A549 treated with DMSO at 1 μM for 4 hours (cell line): ENCODE measurements around the gene SIGLEC9. TPM values are rescaled to one million over a fixed set of nuclear protein-coding genes. Genes with fewer than 3 reads are reported as not detected.

ENCODE experiments used
- total RNA-seq: library from RNA; stranded (reverse); fragments of 200-300 nt; extraction: Qiagen RNA extraction; gene quantifications from 5 replicates; pipeline ENCODE4 v1.2.3, GENCODE V29; 2022; ENCODE audit warnings: low read depth

SIGLEC9 gene
- 0.07 to 0.18 TPM in 2 of 5 replicates, not detected in the others for total RNA-seq

GRCh38 chr19:51124729-51125128, at the start of gene SIGLEC9:
SIGLEC9 (plus strand) TSS chr19:51124906; CDS start chr19:51124975, 69 bp downstream.

GRCh38 chr19:51082611-51083010, 42.1 kb upstream of the SIGLEC9 start, which contains the start of gene KLK14:
KLK14 (minus strand) TSS chr19:51082887; CDS start chr19:51082614, 273 bp downstream.

GRCh38 chr19:51108066-51108804, 16.5 kb upstream of the SIGLEC9 start, which contains the start of gene CTU1:
CTU1 (minus strand) TSS chr19:51108409; CDS start chr19:51104569, 3,840 bp downstream.

GRCh38 chr19:51142119-51142518, 17.4 kb downstream of the SIGLEC9 start, which contains the start of gene SIGLEC7:
SIGLEC7 (plus strand) TSS chr19:51142301; CDS start chr19:51142370, 69 bp downstream.

Other genes with a start within 250 kb of the SIGLEC9 start
- 0.07 to 0.17 TPM (median 0.09 TPM) in 3 of 5 replicates, not detected in the others for gene KLK4, start 213.5 kb upstream of the SIGLEC9 start, total RNA-seq
- 0.08 TPM in 1 of 5 replicates, not detected in the others for gene KLK5, start 171.9 kb upstream of the SIGLEC9 start, total RNA-seq
- 0.19 to 0.51 TPM (median 0.29 TPM) in 5 replicates for gene KLK6, start 155.3 kb upstream of the SIGLEC9 start, total RNA-seq
- not detected in 5 replicates for gene KLK7, start 141.0 kb upstream of the SIGLEC9 start, total RNA-seq
- gene KLK8, start 123.3 kb upstream of the SIGLEC9 start, total RNA-seq = not detected in 5 replicates
- 0.25 to 0.40 TPM (median 0.34 TPM) in 5 replicates for gene KLK10, start 105.2 kb upstream of the SIGLEC9 start, total RNA-seq
- gene KLK11, start 98.3 kb upstream of the SIGLEC9 start, total RNA-seq = not detected in 5 replicates
- not detected in 5 replicates for gene KLK12, start 89.9 kb upstream of the SIGLEC9 start, total RNA-seq
- gene KLK13, start 59.8 kb upstream of the SIGLEC9 start, total RNA-seq = 0.14 to 0.37 TPM in 2 of 5 replicates, not detected in the others
- 0.25 to 0.67 TPM (median 0.45 TPM) in 5 replicates for gene KLK14, start 42.0 kb upstream of the SIGLEC9 start, total RNA-seq
- gene CTU1, start 16.5 kb upstream of the SIGLEC9 start, total RNA-seq = 3.7 to 14.1 TPM (median 12.7 TPM) in 5 replicates
- gene SIGLEC7, start 17.4 kb downstream of the SIGLEC9 start, total RNA-seq = not detected in 5 replicates
- gene CD33, start 100.2 kb downstream of the SIGLEC9 start, total RNA-seq = 0.12 to 0.49 TPM in 2 of 5 replicates, not detected in the others
- not detected in 5 replicates for gene SIGLECL1, start 126.2 kb downstream of the SIGLEC9 start, total RNA-seq
- 0.02 to 0.09 TPM (median 0.05 TPM) in 3 of 5 replicates, not detected in the others for gene IGLON5, start 186.7 kb downstream of the SIGLEC9 start, total RNA-seq
- gene VSIG10L, start 217.2 kb downstream of the SIGLEC9 start, total RNA-seq = 6.6 to 11.1 TPM (median 9.1 TPM) in 5 replicates
- gene ETFB, start 241.5 kb downstream of the SIGLEC9 start, total RNA-seq = 180 to 255 TPM (median 204 TPM) in 5 replicates
- gene CLDND2, start 244.1 kb downstream of the SIGLEC9 start, total RNA-seq = 5.1 to 9.3 TPM (median 7.5 TPM) in 5 replicates
- gene NKG7, start 247.7 kb downstream of the SIGLEC9 start, total RNA-seq = not detected in 5 replicates